ENCODE data around the gene RDX. TPM values are rescaled to one million over a fixed set of nuclear protein-coding genes. Genes with fewer than 3 reads are reported as not detected.

Gene RDX
- total RNA-seq, 1 experiment from 2014 or later, result 196 TPM

DNA sequence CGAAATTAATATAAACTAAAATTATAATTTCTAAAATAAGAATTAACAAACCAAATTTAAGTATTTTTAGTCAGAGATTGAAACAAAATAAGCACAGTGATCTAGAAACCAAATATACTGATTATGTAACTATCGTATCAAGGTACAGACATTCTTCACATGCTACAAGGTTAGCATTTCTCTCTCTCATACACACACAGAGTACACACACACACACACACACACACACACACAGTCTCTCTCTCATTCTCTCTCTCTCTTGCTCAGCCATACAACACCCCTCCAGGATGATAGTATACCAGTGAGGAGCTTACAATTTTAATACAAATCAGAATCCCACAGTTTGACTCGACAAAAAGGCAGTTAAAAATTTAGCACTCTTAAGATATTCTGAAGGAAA is 66.0 kb downstream of the RDX start:
- TF ChIP-seq, protein P1, sequence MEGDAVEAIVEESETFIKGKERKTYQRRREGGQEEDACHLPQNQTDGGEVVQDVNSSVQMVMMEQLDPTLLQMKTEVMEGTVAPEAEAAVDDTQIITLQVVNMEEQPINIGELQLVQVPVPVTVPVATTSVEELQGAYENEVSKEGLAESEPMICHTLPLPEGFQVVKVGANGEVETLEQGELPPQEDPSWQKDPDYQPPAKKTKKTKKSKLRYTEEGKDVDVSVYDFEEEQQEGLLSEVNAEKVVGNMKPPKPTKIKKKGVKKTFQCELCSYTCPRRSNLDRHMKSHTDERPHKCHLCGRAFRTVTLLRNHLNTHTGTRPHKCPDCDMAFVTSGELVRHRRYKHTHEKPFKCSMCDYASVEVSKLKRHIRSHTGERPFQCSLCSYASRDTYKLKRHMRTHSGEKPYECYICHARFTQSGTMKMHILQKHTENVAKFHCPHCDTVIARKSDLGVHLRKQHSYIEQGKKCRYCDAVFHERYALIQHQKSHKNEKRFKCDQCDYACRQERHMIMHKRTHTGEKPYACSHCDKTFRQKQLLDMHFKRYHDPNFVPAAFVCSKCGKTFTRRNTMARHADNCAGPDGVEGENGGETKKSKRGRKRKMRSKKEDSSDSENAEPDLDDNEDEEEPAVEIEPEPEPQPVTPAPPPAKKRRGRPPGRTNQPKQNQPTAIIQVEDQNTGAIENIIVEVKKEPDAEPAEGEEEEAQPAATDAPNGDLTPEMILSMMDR (conservative IDR thresholded peaks at IDR 0.05), result no peak
- TF ChIP-seq EZH2 (IDR thresholded peaks at IDR 0.05; ENCODE audit: low read depth), result no peak
- Histone ChIP-seq H3K79me2 (ENCODE audit: low read depth) (no peaks in the 10 kb centered on the region), H3K9me2 (ENCODE audit: insufficient read depth) (0 out of 2 replicates have a peak, but pooled peaks cover 4% of the 10 kb centered on the region), H3K36me3 (ENCODE audit: low read depth) (peaks cover 49% of the 10 kb centered on the region), H3K27me3 (ENCODE audit: insufficient read depth, low read depth) (no peaks in the 10 kb centered on the region), H3F3A (ENCODE audit: insufficient read depth, low read depth) (peaks cover 51% of the 10 kb centered on the region), H3K4me1 (replicated peaks; ENCODE audit: insufficient read depth) (no peaks in the 10 kb centered on the region), H3K27ac (no peak overlapping the region), H3K9me3 (ENCODE audit: insufficient read depth, low read depth) (no peaks in the 10 kb centered on the region), H3K4me3 (no peak overlapping the region), H4K20me1 (ENCODE audit: insufficient read depth) (0 out of 2 replicates have a peak, but pooled peaks cover 4% of the 10 kb centered on the region), H3K4me2 (no peak overlapping the region), H2AFZ (no peak overlapping the region)
- POLR2A ChIA-PET (ENCODE audit: unreplicated experiment), result interaction anchor here (0.7 kb wide), 1 partner anchor 21 kb away, joined by 6 read pairs; no protein-coding TSS in a partner anchor
- CTCF ChIA-PET, result no interaction called here
- BruUV-seq (replicated peaks), result no TSS peak
- intact Hi-C loops (cut with micrococcal nuclease; ENCODE audit: unreplicated experiment), result no loop called here
- no peak for DNase-seq

DNA sequence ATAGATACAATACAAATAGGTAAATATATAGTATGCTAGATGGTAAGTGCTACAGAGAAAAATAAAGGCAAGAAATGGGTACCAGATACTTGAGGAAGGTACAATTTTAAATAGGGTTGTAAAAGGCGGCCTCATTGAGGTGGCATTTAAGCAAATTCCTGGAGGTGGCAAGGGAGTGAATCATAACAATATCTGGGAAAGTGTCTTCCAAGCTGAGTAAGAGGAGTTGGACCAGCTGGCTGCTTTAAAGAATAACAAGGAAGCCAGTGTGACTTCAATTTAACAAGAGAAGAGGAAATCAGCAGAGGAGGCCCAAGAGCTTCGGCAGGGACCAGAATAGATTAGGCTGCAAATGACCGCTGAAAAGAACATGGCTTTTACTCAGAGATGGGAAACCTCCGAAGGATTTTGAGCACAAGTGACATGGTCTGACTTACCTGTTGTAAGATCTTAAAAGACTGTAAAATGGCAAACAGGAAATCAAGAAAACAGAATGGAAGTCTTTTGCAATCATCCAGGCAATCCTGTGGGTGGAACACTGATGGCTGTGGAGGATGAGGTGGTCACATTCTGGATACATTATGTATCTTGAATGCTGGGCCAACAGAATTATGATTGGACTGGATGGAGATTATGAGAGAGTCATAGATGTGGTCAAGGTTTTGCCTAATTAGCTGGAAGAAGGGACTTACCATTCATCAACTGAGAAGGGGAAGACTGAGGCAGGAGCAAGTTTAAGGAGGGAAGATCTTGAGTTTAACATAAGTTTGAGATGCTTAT is 77.2 kb downstream of the RDX start:
- H3K4me3 ChIP-seq, result no peak overlapping the region
- POLR2A ChIA-PET (ENCODE audit: unreplicated experiment), result no interaction called here
- H3K9me2 ChIP-seq (ENCODE audit: insufficient read depth), result no peaks in the 10 kb centered on the region
- no peak overlapping the region for H2AFZ ChIP-seq
- DNase-seq, result no peak
- BruUV-seq (replicated peaks), result no TSS peak
- peaks cover 21% of the 10 kb centered on the region; the same call in 1 of the 2 replicates for H3F3A ChIP-seq (ENCODE audit: insufficient read depth, low read depth)
- no peaks in the 10 kb centered on the region for H3K27me3 ChIP-seq (ENCODE audit: insufficient read depth, low read depth)
- no peaks in the 10 kb centered on the region for H3K4me1 ChIP-seq (replicated peaks; ENCODE audit: insufficient read depth)
- no peak overlapping the region for H3K27ac ChIP-seq
- H4K20me1 ChIP-seq (ENCODE audit: insufficient read depth), result no peaks in the 10 kb centered on the region
- H3K36me3 ChIP-seq (ENCODE audit: low read depth), result 0 out of 2 replicates have a peak, but pooled peaks cover 13% of the 10 kb centered on the region
- no peaks in the 10 kb centered on the region for H3K79me2 ChIP-seq (ENCODE audit: low read depth)
- intact Hi-C loops (cut with micrococcal nuclease; ENCODE audit: unreplicated experiment), result no loop called here
- no peaks in the 10 kb centered on the region for H3K9me3 ChIP-seq (ENCODE audit: insufficient read depth, low read depth)
- H3K4me2 ChIP-seq, result no peak overlapping the region
- CTCF ChIA-PET, result no interaction called here
- TF ChIP-seq EZH2 (IDR thresholded peaks at IDR 0.05; ENCODE audit: low read depth), result no peak
- TF ChIP-seq, protein P1 (conservative IDR thresholded peaks at IDR 0.05), result no peak

DNA sequence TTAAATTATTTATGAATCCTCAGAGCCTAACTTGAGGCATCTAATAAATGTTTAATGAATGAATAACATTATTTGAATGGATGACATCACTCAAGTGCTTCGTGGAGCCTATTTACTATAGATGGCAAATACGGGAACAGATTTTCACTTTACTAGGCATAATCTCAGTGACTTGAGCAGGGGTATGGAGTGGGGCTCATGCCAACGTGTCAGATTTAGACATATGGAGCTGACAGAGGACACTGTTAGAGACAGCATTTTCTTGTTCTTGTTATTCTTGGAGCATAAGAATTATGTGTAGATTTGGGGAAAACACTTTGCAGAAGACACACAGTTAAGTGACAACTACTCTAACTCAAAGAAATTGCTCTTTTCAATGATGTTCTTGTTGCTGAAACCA is 78.5 kb downstream of the RDX start:
- no peak overlapping the region for H3K4me2 ChIP-seq
- TF ChIP-seq, protein P1 (conservative IDR thresholded peaks at IDR 0.05), result no peak
- TF ChIP-seq EZH2 (IDR thresholded peaks at IDR 0.05; ENCODE audit: low read depth), result no peak
- H4K20me1 ChIP-seq (ENCODE audit: insufficient read depth), result no peaks in the 10 kb centered on the region
- no peak overlapping the region for H3K4me3 ChIP-seq
- H3F3A ChIP-seq (ENCODE audit: insufficient read depth, low read depth), result peaks cover 20% of the 10 kb centered on the region; the same call in 1 of the 2 replicates
- no peak overlapping the region for H2AFZ ChIP-seq
- no peaks in the 10 kb centered on the region for H3K27me3 ChIP-seq (ENCODE audit: insufficient read depth, low read depth)
- DNase-seq, result no peak
- no peaks in the 10 kb centered on the region for H3K9me2 ChIP-seq (ENCODE audit: insufficient read depth)
- intact Hi-C loops (cut with micrococcal nuclease; ENCODE audit: unreplicated experiment), result no loop called here
- no peaks in the 10 kb centered on the region for H3K4me1 ChIP-seq (replicated peaks; ENCODE audit: insufficient read depth)
- CTCF ChIA-PET, result no interaction called here
- BruUV-seq (replicated peaks), result no TSS peak
- H3K79me2 ChIP-seq (ENCODE audit: low read depth), result no peaks in the 10 kb centered on the region
- 0 out of 2 replicates have a peak, but pooled peaks cover 10% of the 10 kb centered on the region for H3K36me3 ChIP-seq (ENCODE audit: low read depth)
- no peaks in the 10 kb centered on the region for H3K9me3 ChIP-seq (ENCODE audit: insufficient read depth, low read depth)
- H3K27ac ChIP-seq, result no peak overlapping the region
- POLR2A ChIA-PET (ENCODE audit: unreplicated experiment), result interaction anchor here (0.6 kb wide), 1 partner anchor 43 kb away, joined by 3 read pairs; no protein-coding TSS in a partner anchor

All from PC-9 (cell line).